Calu3 (cell line): Measurements from ENCODE around the gene ZCCHC4. TPM values are rescaled to one million over a fixed set of nuclear protein-coding genes. Genes with fewer than 3 reads are reported as not detected.

Experiments
- BruUV-seq: library from RNA; stranded (reverse); fragments of 400-500 nt; replicated peaks from 2 replicates; lab custom pipeline; 2021; lab: Mats Ljungman, UMichigan
- CTCF ChIA-PET: fragments of 300-600 bp; sonication (Branson Sonifier 250); formaldehyde crosslinking; loops from one replicate; lab custom pipeline; 2022; ENCODE audit warnings: antibody characterized with exemption; lab: Charles Lee
- DNase-seq: peaks from one replicate; pipeline ENCODE4 v3.0.0; 2022
- H3K27ac Mint-ChIP-seq: one replicate; pipeline ENCODE4 v1.8.0; 2022; ENCODE audit warnings: mixed read lengths; ENCODE audit not compliant: unreplicated experiment
- H3K27me3 Mint-ChIP-seq: one replicate; pipeline ENCODE4 v1.8.0; 2022; ENCODE audit warnings: mixed read lengths; ENCODE audit not compliant: unreplicated experiment
- H3K36me3 Mint-ChIP-seq: one replicate; pipeline ENCODE4 v1.8.0; 2022; ENCODE audit warnings: mild to moderate bottlenecking, moderate library complexity, mixed read lengths; ENCODE audit not compliant: insufficient read depth, unreplicated experiment
- H3K4me1 Mint-ChIP-seq: one replicate; pipeline ENCODE4 v1.8.0; 2022; ENCODE audit warnings: mild to moderate bottlenecking, low read depth, mixed read lengths; ENCODE audit not compliant: unreplicated experiment
- H3K4me3 Mint-ChIP-seq: one replicate; pipeline ENCODE4 v1.8.0; 2022; ENCODE audit warnings: mild to moderate bottlenecking, low read depth, moderate library complexity, mixed read lengths; ENCODE audit not compliant: unreplicated experiment
- H3K9me3 Mint-ChIP-seq: one replicate; pipeline ENCODE4 v1.8.0; 2022; ENCODE audit warnings: low read depth, mixed read lengths; ENCODE audit not compliant: unreplicated experiment
- CTCF ChIP-seq: fragments of 200-600 bp; IDR thresholded peaks from one replicate; pipeline ENCODE4 v1.8.0; 2022; ENCODE audit warnings: antibody characterized with exemption; ENCODE audit not compliant: unreplicated experiment
- intact Hi-C: fragments of 100-400 bp; cut with micrococcal nuclease; formaldehyde crosslinking; loops from one replicate; pipeline ENCODE4 v1.10.0; 2022; ENCODE audit not compliant: unreplicated experiment
- total RNA-seq: library from RNA; stranded (reverse); gene quantifications from 2 replicates; pipeline ENCODE4 v1.2.3, GENCODE V29; 2022

The ZCCHC4 gene
- total RNA-seq, 1 experiment from 2014 or later: 10.1 TPM

DNA sequence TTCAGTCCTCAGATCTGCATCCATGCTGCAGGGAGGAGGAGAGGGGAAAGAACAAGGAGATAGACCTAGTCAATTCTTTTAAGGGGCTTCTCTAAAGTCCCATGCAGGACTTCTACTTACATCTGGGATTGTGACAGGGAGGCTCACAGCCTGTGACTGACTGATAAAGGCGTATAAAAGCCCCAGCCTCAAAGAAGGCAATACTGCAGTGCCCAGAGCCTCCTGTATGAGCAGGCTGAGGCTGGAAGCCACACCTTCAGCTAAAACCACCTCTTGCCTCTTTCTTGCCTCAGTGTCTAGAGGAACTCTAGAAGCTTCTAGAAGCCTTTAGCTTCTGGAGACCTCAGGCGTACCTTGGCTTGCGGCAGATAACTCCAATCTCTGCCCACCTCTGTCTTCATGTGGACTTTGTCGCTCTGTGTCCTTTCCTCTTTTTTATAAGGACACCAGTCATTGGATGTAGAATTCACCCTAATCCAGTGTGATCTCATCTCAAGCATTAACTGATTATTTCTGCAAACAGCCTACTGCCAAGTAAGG lies 6.0 kb upstream of the ZCCHC4 start:
- Mint-ChIP-seq H3K9me3 (no peaks in the 10 kb centered on the region), H3K4me3 (no peak overlapping the region), H3K27me3 (no peaks in the 10 kb centered on the region), H3K36me3 (no peaks in the 10 kb centered on the region), H3K27ac (no peak overlapping the region), H3K4me1 (peaks cover 9% of the 10 kb centered on the region)
- no peak for TF ChIP-seq CTCF
- CTCF ChIA-PET: no interaction called here
- DNase-seq: no peak
- intact Hi-C loops: no loop called here
- BruUV-seq: no TSS peak

DNA sequence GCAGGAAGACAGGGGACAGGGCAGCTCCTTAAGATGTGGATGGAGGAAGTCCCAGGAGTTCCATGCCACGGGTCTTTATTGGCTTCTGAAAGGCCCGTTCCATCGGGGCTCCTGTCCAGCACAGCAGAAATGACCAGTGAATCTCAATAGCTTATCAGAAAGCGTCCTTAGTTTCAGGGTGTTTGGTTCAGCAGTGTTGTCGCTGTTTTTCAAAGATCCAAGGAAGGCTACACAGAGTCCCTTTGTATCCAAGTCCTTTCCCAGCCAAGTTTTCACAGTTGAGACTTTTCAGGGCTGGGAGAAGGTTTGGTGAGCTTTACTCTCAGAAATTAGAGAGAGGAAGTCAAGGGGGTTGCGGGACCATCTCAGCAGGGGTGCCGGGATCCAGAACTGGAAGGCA lies 5.0 kb upstream of the ZCCHC4 start:
- no peak for TF ChIP-seq CTCF
- CTCF ChIA-PET: interaction anchor here (0.6 kb wide), 1 partner anchor 1191 kb away, joined by 3 read pairs; no protein-coding TSS in a partner anchor
- H3K9me3 Mint-ChIP-seq: no peaks in the 10 kb centered on the region
- no peak for DNase-seq
- H3K27ac Mint-ChIP-seq: no peak overlapping the region
- BruUV-seq: no TSS peak
- H3K27me3 Mint-ChIP-seq: no peaks in the 10 kb centered on the region
- peaks cover 9% of the 10 kb centered on the region for H3K4me1 Mint-ChIP-seq
- H3K36me3 Mint-ChIP-seq: peaks cover 3% of the 10 kb centered on the region
- no peak overlapping the region for H3K4me3 Mint-ChIP-seq
- intact Hi-C loops: no loop called here

- no peak for TF ChIP-seq CTCF
- Mint-ChIP-seq H3K27me3 (no peaks in the 10 kb centered on the region), H3K4me3 (no peak overlapping the region), H3K4me1 (peaks cover 9% of the 10 kb centered on the region), H3K36me3 (peaks cover 8% of the 10 kb centered on the region), H3K9me3 (no peaks in the 10 kb centered on the region), H3K27ac (no peak overlapping the region)
- DNase-seq: no peak
- BruUV-seq: no TSS peak
- CTCF ChIA-PET: no interaction called here
- intact Hi-C loops: no loop called here
Observed at GRCh38 chr4:25308306-25308705, 4.3 kb upstream of the ZCCHC4 start.

DNA sequence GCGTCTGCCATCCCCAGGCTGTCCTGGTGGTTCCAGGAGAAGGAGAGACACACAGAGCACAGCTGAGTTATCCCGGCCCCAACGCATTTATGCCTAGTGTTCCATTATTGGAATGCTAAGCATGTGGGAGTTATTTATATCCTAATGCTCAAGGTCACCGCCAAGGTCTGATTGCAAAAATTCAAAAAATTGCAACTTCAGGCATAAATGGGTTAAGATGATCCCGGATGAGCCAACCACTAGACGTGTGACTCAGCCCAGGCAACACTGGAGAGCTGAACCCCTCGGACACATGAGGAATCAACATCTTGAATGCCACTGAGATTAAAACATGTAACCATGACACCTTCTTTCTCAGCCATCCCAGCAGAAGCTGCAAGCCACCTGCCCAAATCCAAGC lies 3.8 kb upstream of the ZCCHC4 start:
- Mint-ChIP-seq H3K4me3 (no peak overlapping the region), H3K4me1 (peaks cover 9% of the 10 kb centered on the region), H3K27me3 (no peaks in the 10 kb centered on the region), H3K27ac (no peak overlapping the region), H3K9me3 (no peaks in the 10 kb centered on the region), H3K36me3 (peaks cover 8% of the 10 kb centered on the region)
- DNase-seq: no peak
- BruUV-seq: no TSS peak
- intact Hi-C loops: no loop called here
- no peak for TF ChIP-seq CTCF
- CTCF ChIA-PET: interaction anchor here (0.7 kb wide), 1 partner anchor 228 kb away, joined by 5 read pairs; no protein-coding TSS in a partner anchor
